DMS 273 treated with DMSO at 0.1 percent for 48 hours (cell line): ENCODE measurements around the gene FILIP1.

ENCODE experiments used
- DNase-seq: peaks from one replicate; lab custom pipeline; 2025; lab: John Stamatoyannopoulos, UW

Gene FILIP1

GRCh38 chr6:75334266-75335040 is 159.1 kb downstream of the FILIP1 start:
- DNase-seq = no peak

GRCh38 chr6:75333676-75334200 is 159.9 kb downstream of the FILIP1 start:
- no peak for DNase-seq

GRCh38 chr6:75331151-75331550 is 162.4 kb downstream of the FILIP1 start:
- no peak for DNase-seq

GRCh38 chr6:75329703-75330102 is 163.9 kb downstream of the FILIP1 start:
- no peak for DNase-seq

- no peak for DNase-seq
These were observed 165.8 kb downstream of the FILIP1 start for GRCh38 chr6:75327807-75328206.

GRCh38 chr6:75326557-75327258 is 166.9 kb downstream of the FILIP1 start:
- no peak for DNase-seq

GRCh38 chr6:75318900-75319299 is 174.7 kb downstream of the FILIP1 start:
- no peak for DNase-seq

- DNase-seq = no peak
These were observed 175.9 kb downstream of the FILIP1 start for GRCh38 chr6:75317503-75318206.

- no peak for DNase-seq
These were observed 177.6 kb downstream of the FILIP1 start for GRCh38 chr6:75315978-75316377.

GRCh38 chr6:75308250-75308988 is 185.2 kb downstream of the FILIP1 start:
- no peak for DNase-seq

- DNase-seq = no peak
These were observed 186.1 kb downstream of the FILIP1 start for GRCh38 chr6:75307364-75308004.

GRCh38 chr6:75306064-75306463 is 187.5 kb downstream of the FILIP1 start:
- DNase-seq = no peak

- no peak for DNase-seq
These were observed 188.0 kb downstream of the FILIP1 start for GRCh38 chr6:75305573-75305972.

GRCh38 chr6:75302280-75302679 is 191.3 kb downstream of the FILIP1 start:
- no peak for DNase-seq

- no peak for DNase-seq
These were observed 192.1 kb downstream of the FILIP1 start for GRCh38 chr6:75301537-75301936.

GRCh38 chr6:75301088-75301487 is 192.5 kb downstream of the FILIP1 start:
- DNase-seq = no peak

GRCh38 chr6:75300531-75300855 is 193.1 kb downstream of the FILIP1 start:
- no peak for DNase-seq

GRCh38 chr6:75299801-75300530 is 193.6 kb downstream of the FILIP1 start:
- DNase-seq = no peak

- peak; percentile 48 for DNase-seq
These were observed 196.5 kb downstream of the FILIP1 start for GRCh38 chr6:75296811-75297779.

GRCh38 chr6:75292555-75292954 is 201.0 kb downstream of the FILIP1 start:
- DNase-seq = no peak
